Stomach (tissue), 4 donors: ENCODE measurements around the gene TRIM25.

ENCODE experiments used
- EP300 ChIP-seq: sonication (generic); formaldehyde crosslinking; IDR thresholded peaks from one replicate; pipeline ENCODE4 v1.6.1; 2017; ENCODE audit warnings: antibody characterized with exemption
- TF ChIP-seq, protein P1 (sequence below), 7 experiments: fragments of 450-650 bp in 4 of 7; fragments of 200-600 bp in 3 of 7; sonication (generic) in 3 of 7; IDR thresholded peaks; one replicate each; pipeline ENCODE4 v1.5.1; 2016 to 2019; ENCODE audit warnings: antibody characterized with exemption in 7 of 7, control low read depth in 2 of 7, mild to moderate bottlenecking in 1 of 7

- TF ChIP-seq EP300, result no peak
- TF ChIP-seq, protein P1, sequence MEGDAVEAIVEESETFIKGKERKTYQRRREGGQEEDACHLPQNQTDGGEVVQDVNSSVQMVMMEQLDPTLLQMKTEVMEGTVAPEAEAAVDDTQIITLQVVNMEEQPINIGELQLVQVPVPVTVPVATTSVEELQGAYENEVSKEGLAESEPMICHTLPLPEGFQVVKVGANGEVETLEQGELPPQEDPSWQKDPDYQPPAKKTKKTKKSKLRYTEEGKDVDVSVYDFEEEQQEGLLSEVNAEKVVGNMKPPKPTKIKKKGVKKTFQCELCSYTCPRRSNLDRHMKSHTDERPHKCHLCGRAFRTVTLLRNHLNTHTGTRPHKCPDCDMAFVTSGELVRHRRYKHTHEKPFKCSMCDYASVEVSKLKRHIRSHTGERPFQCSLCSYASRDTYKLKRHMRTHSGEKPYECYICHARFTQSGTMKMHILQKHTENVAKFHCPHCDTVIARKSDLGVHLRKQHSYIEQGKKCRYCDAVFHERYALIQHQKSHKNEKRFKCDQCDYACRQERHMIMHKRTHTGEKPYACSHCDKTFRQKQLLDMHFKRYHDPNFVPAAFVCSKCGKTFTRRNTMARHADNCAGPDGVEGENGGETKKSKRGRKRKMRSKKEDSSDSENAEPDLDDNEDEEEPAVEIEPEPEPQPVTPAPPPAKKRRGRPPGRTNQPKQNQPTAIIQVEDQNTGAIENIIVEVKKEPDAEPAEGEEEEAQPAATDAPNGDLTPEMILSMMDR (IDR thresholded peaks at IDR 0.05), result no peak
Measured at GRCh38 chr17:56894859-56895455, 18.9 kb downstream of the TRIM25 start.
